ENCODE measurements around the gene CLEC7A.

Gene CLEC7A

GRCh38 chr12:10088955-10089900 is 40.8 kb downstream of the CLEC7A start:
- DNase-seq = no peak

GRCh38 chr12:10088031-10088430 is 42.0 kb downstream of the CLEC7A start:
- DNase-seq = no peak

GRCh38 chr12:10086387-10086786 is 43.6 kb downstream of the CLEC7A start:
- DNase-seq = no peak

- no peak for DNase-seq
Measured at GRCh38 chr12:10084733-10085132, 45.3 kb downstream of the CLEC7A start.

DNA sequence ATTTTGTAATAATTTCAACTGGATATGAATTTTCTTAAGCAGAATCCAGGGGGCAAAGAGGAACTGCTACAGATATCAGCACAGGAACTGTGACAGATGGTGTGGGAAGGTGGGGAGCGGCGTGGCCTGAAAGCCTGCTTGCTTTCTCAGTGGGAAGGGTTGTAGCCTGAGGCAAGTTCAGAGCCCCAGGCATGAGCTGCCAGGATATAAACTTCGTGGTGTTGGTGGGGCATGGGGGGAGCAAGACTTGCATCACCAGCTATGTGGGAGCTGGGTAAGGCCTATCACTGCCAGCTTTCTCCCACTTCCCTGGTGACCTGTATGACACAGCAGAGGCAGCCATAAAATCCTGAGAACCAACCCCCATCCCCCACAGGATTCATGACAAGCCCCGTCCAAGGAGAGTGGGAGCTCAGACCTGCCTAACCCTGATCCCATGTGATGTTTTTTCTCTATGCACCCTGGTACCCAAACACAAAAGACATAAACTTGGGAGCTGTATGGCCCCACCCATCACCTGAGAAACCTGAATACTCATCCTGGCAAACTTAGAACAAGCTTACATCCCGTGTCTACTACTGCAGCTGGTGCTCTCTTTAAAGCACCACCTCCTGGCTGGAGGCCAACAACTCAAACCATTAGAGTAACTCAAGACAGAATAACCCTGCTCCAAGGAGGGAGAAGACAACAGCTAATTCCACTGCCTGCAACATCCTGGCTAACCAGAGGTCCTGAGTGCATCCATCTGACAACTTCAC is 47.7 kb downstream of the CLEC7A start:
- no peak for DNase-seq

GRCh38 chr12:10075451-10075850 is 54.5 kb downstream of the CLEC7A start:
- DNase-seq = no peak

- no peak for DNase-seq
Measured at GRCh38 chr12:10073261-10073660, 56.7 kb downstream of the CLEC7A start.

- DNase-seq = no peak
Measured at GRCh38 chr12:10072131-10072530, 57.9 kb downstream of the CLEC7A start.

GRCh38 chr12:10070380-10070779 is 59.6 kb downstream of the CLEC7A start:
- no peak for DNase-seq

DNA sequence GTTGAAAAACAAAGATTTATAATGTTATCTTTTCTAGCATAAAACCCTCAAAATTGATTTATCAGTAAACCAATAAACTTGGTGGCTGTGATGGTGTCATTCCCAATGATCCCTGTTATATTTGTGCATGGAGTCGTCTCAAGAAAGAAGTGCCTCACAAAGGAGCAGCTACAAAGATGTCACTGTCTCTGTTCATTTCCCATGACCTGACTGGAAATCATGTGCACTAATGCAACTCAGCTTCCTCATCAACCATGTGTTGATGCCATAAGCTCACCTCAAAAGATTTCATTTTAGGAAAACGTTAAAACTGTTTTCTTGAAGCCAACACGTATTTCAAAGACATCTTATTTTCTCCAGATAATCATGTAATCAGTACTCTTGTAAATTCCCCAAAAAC is 60.0 kb downstream of the CLEC7A start:
- no peak for DNase-seq

DNA sequence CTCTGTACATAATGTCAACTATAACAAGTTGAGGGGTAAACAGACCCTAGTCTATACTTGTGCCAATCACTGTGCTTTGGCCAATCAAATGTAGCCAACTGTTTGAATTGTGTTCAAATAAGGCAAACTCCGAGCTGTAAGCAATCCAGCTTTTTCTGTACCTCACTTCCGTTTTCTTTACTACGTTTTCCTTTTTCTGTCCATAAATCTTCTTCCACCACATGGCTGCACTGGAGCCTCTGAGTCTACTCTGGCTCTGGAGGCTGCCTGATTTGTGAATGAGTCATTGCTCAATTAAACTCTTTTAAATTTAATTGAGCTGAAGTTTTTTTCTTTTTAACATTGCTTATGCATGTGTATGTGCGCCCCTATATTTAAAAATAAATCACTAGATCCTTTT is 60.9 kb downstream of the CLEC7A start:
- no peak for DNase-seq

GRCh38 chr12:10068644-10069043 is 61.4 kb downstream of the CLEC7A start:
- DNase-seq = no peak

- DNase-seq = no peak
Measured at GRCh38 chr12:10067942-10068341, 62.1 kb downstream of the CLEC7A start.

DNA sequence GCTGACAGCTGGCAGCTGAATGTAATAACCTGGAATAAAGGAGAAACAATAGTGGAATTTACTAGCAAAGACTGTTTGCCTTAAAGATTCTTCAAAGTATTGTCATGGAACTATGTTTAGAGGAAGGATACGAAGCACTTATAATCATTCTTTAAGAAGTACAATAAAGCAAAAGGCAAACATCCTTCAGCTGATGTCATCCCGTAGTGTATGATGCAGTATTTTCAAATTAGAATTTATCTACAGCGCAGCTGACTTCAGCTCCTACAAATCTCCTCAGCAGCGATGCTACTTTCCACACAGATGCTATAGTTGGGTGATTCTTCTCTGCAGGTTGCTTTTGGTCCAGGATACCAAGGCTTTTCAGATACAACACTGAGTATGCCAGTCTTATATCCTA is 62.7 kb downstream of the CLEC7A start:
- DNase-seq = no peak
